Stimulated activated CD4-positive, alpha-beta T cell treated with anti-CD3 and anti-CD28 coated beads, Interleukin-15, amount 100 ng/mL, for 1 hour (primary cell): ENCODE results near the gene CNDP1.

Experiments
- DNase-seq, 2 donors: peaks; one replicate each; pipeline ENCODE4 v3.0.0-alpha.2; 2020; ENCODE audit warnings: low read depth in 1 of 2, low spot score in 1 of 2

The CNDP1 gene

DNA sequence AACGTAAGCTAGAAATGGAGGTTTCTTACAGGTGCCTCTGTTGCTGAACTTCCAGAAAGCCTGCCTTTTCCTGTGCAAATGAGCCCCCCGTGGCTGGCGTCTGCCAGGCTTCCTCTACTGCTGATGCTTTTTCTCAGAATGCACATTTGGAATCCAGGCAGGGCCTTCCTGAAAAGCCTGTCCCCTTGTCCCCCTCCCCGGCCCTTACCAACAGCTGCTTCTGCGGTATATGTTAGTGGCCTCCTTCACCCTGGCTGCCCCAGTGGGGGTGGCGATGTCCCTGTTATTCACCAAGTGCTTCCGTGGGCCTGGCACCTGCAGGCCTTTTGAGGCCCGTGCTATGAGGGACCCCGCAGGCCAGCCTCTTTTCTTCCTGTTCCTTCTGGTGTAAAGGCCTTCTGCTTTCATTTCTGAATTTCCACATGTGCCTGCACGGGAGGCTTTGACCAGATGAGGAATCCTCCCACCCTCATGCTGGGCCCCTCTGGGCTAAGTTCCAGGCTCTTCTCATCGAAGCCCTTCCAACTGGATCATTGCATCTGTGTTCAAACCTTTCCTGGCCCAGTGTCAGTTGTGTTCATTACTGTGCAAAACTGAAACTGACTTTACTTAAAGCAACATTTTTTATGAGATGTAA lies 27.7 kb upstream of the CNDP1 start:
- DNase-seq = no peak

DNA sequence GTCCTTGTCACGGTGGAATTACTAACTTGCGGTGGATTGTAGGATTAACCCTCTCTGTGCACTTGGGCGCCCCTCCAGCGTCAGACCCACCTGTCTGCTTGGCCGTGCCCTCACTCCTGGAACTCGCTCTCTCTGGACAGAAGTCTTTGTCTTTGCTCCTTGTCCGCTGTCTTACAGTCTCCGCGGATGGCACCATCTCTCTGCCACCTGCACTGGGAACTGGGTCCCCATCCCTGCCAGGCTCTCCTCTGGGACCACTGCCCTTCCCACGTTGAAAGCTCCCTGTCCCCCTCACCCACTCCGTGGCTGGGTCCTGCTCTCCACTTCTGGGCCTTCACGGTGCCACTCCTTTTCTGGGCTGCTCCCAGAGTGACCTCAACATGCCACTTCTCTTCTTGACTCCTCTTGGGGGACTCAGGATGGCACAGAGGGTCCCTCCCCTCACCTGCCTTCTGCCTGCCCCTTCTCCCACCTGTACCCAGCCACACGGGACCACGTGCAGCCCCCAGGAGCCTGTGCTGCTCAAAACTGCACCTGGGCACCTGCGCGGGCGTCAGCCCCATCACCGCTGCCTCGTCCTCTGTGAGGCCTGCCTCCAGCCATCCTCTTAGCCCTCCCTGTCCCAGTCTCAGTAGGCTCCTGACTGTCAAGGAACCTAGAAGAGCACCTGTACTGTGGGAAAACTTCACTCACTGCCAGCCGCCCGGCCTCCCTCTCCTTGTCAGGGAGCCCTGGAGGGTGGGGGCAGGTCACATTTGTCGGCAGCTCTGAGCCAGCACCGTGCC lies 27.0 kb upstream of the CNDP1 start:
- no peak for DNase-seq

DNA sequence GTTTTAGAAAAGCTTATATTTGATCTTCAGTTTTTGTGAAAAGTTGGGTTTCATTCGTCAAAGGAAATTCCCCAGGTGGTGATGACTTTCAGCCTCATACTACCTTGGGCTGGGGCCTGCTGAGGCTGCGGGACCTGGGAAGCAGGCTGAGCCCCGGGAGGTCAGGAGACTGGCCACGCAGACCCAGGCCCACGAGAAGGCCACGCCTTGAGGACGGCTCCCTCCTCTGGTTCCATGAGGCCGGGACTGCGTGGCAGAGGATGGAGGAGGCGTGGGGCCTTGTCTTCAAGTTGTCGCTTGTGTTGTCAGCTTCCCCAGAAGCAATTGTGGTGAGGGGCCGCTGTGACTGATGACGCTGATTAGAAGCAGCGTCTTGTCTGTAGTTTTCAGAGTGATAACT lies 26.4 kb upstream of the CNDP1 start:
- DNase-seq = no peak

DNA sequence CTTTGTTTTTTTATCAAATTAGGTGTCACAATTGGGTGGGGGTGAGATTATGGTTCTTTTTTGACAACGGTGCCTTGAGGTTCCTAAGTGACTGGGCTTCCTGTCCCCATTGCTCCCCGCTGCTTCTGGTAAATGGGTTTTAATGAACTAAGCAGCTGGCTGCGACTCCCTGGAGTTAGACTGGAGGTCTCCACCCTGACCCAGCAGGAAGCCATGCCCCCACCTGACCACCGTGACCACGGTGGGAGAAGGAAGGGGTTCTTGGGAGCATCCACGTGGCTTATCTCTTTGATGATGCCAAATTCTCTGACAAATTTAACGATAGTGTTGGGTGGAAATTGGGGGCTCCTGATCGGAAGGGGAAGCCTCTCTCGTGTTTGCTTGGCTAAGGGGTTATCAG lies 25.9 kb upstream of the CNDP1 start:
- DNase-seq = no peak

DNA sequence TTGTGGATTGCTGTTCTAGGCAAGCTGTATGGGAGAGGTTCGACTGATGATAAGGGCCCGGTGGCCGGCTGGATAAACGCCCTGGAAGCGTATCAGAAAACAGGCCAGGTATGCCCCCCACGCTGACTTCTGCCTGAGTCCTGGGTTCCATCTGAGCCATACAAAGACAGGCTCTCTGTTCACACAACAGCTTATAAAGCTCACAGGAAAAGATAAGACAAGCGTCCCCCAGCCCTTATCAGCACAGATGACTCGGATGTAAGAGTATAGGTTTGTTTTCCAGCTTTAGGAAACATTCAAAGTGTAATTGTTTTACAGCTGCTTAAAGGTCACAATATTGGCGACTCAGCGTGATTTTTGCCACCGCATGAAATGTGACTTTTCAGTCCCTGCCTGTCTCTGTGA lies 25.5 kb upstream of the CNDP1 start:
- no peak for DNase-seq

DNA sequence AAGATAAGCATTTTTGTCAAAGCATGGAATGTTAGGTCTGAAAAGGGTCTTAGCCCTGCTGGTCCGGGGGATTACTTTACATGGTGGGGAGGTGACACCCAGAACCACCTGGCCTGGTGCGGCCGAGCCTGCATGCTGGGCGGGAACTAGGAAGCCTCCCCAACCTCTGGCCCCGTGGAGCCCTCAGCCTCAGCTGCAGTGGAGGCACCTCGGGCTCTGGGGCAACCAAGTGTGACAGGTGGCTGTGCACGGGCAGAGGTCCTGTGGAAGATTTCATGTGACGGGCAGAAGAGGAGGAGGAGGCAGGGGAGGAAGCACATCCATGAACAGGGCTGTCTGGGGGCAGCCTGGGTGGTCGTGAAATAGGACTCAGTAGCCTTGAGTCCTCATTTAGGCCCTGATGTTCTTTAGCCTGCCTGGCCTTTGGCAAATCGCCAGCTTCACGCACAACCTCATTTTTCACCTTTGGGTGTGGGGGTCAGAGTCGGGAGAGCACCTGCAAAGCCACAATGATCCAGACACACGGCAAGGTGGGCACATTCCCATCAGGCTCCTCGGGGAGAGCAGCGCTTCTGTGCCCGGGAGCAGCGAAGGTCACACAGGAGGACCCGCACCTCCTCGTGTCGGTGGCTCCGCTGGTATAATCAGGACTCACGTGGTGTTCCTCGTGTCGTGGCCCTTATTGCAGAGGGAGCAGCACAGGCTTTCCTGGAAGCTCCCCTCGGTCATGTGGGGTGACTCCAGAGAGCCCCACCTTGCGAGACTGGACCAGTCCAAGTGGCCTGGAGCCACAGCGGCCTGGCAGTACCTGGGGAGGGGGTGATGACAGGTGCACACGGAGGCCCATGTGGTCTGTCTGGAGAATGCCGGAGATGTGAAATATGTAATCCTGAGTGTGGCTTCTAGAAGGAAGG lies 24.2 kb upstream of the CNDP1 start:
- no peak for DNase-seq

DNA sequence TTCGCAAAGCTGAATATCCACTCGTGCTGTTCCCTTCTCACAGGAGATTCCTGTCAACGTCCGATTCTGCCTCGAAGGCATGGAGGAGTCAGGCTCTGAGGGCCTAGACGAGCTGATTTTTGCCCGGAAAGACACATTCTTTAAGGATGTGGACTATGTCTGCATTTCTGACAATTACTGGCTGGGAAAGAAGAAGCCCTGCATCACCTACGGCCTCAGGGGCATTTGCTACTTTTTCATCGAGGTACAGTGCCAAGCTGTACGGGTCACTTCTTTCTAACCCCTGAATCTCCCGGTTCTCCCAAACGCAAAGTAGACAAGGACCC lies 23.6 kb upstream of the CNDP1 start:
- DNase-seq = no peak

DNA sequence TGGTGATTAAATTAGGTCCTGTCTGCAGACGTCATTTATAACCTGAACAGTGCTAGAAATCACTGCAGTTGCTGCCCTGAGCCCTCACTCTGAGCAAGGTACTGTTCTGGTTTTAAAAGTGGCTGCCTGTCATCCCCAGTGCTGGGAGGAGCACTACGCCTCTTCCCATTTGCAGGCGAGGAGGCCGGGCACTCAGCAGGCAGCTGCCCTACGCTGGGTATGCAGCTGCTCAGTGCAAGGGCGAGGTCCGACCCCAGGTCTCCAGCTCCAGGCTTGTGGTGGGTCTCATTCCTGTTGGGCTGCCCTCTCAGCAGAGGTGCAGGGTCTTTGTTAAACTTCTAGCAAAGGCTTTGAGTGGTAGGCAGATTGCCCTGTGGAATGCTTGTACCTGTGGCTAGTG lies 22.5 kb upstream of the CNDP1 start:
- no peak for DNase-seq

DNA sequence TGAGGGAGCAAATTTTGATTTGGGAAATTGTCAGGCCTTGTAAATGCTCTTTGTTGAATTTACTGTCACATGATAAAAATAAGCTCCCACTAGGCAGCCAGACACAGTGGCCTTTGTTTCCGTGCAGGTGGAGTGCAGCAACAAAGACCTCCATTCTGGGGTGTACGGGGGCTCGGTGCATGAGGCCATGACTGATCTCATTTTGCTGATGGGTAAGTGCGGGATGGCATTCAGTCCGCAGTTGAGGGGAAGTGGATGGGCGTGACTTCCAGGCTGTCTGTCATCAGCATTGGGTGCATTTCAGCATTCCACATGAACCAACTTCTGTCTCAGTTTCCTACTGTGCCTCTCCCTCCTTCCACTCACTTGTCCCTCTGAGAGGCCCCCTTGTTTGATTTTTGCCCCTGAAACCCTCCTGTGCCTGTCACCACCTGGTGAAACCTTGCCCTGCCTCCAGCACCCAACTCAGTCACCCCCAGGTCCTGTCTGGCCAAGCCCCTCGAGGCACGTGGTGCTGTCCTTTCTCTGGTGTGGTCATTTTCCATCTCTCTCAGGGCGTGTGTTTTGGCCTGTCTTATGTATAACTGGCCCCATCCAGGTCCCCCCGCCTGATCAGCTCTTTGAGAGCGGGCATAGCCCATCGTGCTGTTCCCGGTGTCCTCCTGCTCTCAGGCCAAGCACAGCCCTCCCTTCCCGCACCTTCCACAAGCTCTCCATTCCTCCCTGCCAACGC lies 21.8 kb upstream of the CNDP1 start:
- no peak for DNase-seq

DNA sequence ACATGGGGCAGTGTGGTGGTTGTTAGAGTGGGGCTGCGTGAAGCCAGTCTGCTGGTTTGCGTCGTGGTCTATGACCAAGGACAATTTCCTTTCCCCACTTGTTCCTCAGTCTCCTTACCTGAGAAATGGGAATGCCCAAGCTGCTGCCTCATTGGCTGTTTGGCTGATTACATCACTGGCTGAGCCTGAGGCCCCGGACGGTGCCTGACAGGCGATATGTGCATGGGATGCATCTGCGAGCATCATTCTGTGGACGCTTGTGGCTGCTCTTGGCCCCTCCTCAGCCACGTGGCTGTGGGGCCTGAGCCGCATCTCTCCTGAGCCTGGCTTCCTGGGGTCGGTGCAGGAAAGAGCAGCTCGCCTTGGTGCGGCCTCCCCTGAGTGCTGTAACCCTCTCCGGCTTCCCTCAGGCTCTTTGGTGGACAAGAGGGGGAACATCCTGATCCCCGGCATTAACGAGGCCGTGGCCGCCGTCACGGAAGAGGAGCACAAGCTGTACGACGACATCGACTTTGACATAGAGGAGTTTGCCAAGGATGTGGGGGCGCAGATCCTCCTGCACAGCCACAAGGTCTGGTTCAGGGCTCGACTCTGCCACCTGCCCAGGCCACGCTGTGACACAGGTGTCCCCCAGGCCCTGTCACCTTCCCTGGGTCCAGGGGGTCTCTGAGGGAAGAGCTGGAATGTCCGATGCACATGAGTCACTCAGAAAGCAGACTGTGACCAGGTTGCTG lies 21.0 kb upstream of the CNDP1 start:
- no peak for DNase-seq

DNA sequence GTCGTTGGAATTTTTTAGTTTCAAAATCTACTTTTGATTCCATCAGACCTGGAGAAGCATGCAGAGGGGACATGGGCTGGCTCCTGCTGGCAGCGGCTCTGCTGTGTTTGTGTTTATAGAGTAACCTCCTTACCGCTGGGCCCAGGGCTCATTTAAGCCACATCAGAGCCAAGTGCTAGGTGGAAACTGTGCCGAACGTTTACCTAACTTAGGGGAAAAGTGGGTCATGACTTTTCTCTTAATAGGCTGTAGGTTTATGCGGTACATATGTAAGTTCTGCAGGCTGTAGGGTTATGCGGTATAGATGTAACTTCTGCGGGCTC lies 20.5 kb upstream of the CNDP1 start:
- no peak for DNase-seq

DNA sequence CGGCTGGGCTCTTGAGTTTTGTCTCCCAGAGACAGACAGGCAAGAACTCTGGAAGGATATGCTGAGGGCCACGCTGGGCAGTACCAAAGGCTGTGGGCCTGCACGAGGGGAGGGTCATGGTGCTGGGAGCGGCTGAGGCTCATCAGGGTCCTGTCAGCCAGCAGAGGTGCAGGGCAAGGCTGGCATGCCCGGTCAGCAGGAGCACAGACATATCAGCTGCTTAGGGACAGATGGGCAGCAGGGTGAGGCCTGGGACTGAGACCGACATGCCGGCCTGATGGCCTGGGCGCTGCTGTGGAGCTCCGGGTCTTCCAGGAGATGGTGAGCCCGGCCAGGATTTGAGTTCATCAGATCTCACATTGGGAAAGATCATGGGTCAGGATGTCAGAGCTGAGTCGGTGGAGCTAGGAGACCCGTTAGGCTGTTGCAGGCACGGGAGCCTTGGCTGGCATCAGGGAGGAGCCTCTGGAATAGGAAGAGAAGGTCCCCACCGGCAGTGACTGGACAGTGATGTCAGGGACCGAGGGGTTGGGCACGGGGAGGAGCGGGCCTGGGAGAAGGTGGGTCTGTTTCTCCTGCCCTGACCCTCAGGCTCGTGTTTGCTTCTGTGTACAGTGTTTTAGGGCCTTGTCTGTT lies 19.3 kb upstream of the CNDP1 start:
- no peak for DNase-seq

DNA sequence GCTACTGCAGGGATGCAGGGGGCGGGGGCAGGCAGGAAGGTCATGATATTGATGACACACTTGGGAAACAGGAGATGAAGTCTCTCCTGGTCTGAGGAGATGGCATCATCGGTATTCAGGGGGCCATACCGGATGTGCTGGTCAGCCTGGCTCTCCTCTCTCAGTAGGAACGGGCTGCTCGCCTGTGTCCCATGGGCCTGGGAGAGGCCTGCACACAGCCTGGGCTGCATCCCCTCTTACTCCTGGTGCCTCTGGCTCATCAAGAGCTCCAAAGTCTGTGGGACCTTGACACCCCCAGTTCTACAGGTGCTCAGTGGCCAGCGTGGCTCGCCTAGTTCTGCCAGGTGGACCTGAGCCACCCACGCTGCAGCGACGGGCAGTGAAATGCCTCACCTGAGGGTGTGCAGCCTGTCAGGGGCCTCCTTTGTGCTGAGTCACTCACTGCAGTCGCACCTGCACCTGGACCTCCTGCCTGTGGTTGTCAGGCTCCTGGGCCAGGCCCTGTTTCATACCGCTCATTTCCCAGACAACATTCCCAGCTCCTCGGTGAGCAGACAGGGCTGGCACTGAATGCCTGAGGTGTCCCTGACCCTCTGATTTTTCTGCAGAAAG lies 18.6 kb upstream of the CNDP1 start:
- no peak for DNase-seq

DNA sequence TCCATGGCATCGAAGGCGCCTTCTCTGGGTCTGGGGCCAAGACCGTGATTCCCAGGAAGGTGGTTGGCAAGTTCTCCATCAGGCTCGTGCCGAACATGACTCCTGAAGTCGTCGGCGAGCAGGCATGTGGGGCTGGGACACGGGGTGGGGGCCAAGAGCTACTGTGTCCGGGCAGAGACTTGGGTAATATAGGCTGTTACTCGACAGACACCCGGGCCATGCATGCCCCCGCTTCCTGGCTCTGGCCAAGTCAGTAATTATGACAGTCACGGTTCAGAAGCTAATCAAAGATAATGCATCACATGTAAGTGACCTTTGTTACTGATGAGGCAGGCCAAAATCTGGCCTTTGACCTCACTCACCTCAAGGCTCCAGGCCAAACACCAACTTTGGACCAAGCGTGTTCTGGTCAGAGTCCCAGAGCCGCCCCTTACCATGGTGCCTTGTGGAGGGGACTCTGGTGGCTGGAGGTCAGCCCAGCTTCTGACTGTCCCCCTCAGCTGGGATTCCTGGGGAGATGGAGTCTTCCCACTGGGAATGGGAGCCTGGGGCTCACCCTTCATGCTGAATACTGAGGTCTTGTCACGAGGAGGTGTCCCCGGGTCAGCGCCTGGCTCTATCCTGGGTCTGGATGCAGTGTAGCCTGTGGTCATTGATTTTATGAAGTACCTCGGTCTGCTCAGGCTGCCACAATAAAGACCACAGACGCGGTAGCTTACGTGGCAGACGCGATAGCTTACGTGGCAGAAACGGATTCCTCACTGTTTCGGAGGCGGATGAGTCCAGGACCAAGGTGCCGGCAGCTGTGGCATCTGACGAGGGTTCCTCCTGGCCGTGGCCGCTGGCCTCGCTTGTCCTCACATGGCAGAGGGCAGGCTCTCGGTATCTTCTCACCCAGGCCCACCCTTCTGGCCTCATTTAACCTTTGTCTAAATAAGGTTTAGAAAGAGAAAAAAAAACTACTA lies 17.7 kb upstream of the CNDP1 start:
- DNase-seq = no peak

DNA sequence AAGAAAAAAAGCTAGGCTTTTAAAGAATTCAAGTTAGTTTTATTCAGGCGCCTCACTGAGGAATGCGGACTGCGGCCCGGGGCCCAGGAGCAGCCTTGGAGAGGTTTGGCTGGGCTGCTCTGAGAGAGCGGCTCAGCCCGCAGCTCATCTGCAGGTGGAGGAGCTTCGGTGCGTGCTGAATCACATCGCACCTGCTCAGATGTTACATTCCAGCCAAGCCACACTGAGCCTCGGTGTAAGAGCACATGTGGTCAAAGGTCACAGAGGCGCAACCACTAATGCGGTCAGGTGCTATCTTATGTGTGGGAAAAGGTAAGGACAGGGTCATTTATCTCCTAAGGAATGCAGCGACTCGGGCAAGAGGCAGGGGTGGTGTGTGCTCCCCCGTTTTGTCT lies 17.1 kb upstream of the CNDP1 start:
- DNase-seq = no peak

DNA sequence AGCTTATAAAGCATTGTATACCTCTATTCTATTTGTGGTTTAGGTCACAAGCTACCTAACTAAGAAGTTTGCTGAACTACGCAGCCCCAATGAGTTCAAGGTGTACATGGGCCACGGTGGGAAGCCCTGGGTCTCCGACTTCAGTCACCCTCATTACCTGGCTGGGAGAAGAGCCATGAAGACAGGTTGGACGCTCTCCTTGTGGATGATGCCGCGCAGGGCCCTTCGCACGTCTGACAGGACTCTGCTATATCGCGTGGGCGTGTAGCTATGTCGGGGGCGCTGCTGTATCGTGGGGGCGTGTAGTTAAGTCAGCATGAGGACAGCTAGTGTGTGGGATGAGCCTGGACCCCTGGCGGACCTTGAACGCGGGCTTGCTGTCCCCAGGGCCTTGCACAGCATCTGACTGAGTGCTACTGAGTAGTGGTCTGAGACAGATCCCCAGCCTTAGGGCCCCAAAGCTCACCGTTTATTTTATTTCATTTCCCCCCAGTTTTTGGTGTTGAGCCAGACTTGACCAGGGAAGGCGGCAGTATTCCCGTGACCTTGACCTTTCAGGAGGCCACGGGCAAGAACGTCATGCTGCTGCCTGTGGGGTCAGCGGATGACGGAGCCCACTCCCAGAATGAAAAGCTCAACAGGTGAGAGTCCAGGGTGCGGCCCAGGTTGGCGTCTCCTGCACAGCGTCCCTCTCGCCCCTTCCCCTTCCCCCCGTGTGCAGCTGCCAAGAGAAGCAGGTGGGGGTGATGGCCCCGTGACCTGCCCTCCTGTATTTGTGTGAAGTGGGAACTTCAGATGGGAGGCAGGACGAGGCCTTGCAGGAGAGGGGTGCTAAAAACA lies 15.6 kb upstream of the CNDP1 start:
- no peak for DNase-seq

DNA sequence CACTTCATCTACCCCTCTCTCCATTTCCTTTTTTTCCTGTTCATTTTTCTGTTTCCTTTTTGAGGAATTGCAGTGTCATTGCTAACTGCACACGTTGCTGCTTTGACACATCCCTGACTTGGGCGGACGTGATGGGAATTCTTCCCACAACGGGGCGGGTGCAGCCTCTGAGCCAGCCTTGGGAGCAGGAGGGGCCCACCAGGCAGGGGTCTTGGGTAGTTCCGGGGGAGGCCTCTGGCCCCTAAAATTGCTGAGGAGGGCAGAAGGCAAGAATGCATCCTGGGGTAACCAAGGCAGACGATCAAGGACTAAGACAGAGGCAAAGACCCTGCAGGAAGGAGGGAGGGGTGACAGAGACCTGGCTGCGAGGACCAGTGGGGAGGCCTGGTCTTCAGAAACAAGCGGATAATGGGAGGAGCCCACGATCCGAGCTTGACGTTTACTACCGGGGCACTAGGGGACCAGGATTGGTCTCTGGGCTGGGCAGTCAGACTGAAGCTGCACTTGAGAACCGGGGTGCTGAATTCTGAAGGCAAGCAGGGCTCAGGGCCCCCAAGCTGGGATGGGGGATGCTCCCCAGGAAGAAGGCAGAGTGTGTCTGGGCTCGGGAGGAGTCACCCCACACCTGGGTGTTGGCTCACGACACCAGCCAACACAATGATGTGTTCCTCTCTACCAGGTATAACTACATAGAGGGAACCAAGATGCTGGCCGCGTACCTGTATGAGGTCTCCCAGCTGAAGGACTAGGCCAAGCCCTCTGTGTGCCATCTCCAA lies 14.8 kb upstream of the CNDP1 start:
- DNase-seq = no peak
